Activated T-helper 1 cell treated with anti-CD3 and anti-CD28 coated beads, Interleukin-2, amount 50 U/mL, for 16 hours (primary cell): ENCODE data around the gene MACROH2A2.
A peak's percentile ranks its signal among the peaks of the same experiment; 100 is the strongest.

ENCODE experiments used
- DNase-seq, 2 donors: peaks; one replicate each; pipeline ENCODE4 v3.0.0-alpha.2; 2020; ENCODE audit warnings: low read depth in 1 of 2, low spot score in 1 of 2

The MACROH2A2 gene

GRCh38 chr10:70126700-70127395, 74.2 kb downstream of the MACROH2A2 start:
- DNase-seq: no peak

- DNase-seq: no peak
These were observed 78.4 kb downstream of the MACROH2A2 start for GRCh38 chr10:70130878-70131559.

- DNase-seq: no peak
These were observed 78.9 kb downstream of the MACROH2A2 start for GRCh38 chr10:70131560-70131937.

- peak in 1 of 2 donors; percentile 17 for DNase-seq
These were observed 79.7 kb downstream of the MACROH2A2 start, which contains the start of gene AIFM2 for GRCh38 chr10:70132098-70133029. Gene AIFM2 (minus strand): TSS chr10:70132825. CDS start chr10:70124084, 8,741 bp downstream.

DNA sequence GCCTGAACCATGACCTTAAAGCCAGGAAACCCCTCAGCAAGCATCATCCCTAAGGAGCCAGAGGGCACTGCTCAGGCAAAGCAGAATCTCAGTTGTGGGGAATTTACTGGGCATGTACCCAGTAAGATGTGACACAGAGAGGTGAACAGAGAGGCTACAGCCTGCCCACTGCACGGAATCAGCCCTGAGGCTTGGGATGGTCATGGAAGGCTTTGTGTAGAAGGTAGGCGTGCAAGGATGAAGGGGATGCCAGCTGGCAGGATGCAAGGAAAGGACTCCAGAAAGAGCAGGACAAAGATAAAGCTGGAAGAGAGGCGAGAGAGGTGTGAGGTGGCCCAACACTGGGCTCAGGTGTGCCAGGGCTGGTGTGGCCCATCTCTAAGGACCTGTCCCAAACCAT, 82.4 kb downstream of the MACROH2A2 start:
- no peak for DNase-seq

DNA sequence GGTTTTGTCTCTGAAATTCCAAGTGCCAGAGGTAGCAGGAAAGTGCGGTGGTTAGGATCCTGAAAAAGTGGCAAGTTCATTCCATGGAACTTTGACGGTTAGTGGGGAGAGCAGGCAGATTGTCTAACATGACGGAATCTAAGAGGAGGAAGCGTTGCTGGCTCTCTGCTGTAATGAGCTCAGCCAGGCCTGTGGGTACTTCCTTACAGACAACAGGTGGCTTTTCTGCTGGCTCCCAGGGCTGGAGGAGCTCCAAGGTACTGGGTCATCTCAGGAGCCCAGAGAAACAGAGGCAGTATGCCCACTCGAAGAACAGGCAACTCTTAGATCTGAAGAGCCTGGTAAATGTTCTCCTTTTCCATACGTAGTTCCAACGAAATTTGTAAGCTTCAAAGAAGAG, 83.0 kb downstream of the MACROH2A2 start:
- no peak for DNase-seq

DNA sequence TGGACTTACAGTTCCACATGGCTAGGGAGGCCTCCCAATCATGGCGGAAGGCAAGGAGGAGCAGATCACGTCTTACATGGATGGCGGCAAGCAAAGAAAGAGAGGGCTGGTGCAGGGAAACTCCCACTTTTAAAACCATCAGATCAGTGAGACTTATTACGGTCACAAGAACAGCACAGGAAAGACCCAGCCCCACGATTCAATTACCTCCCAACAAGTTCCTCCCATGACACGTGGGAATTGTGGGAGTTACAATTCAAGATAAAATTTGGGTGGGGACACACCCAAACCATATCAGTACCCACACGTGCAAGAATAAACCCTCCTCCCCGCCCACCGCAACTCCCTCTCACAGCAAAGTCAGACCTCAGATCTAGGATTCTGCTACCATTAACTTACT, 84.5 kb downstream of the MACROH2A2 start:
- no peak for DNase-seq

DNA sequence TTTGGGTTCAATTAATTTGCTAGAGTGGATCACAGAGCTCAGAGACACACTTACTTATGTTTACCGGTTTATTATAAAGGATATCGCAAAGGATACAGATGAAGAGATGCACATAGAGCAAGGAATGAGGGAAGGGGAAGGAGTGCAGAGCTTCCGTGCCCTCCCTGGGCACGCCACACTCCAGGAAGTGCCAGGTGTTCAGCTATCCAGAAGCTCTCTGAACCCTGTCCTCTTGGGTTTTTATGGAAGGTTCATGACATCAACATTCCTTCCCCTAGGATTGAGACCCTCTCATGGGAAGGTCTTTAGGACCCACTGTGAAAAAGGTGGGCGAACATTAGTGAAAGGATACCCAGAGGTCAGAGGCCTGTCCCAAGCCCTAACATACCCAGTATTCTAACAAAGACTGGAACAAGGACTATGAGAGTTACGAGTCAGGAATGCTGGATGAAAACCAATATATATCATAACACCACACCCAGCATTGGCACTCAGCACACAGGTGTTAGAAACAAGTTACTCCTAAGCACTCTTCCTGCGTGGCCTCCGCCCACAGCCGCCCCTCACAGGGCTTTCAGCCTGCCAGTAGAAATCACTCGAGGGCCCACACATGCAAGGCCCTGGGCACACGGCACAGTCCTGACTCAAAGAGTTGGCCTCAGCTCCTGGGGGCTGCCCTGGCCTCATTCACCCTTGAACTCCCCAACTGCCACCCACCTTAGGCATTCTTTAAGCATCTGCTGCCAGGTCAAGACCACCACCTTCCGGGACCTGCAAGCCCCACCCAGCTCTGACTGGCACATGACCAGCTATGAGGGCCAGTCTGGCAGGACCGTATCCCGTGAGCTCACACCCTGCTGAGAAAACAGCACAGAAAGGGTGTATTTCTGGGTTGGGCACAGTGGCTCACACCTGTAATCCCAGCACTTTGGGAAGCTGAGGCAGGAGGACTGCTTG, 85.6 kb downstream of the MACROH2A2 start:
- DNase-seq: no peak

- no peak for DNase-seq
These were observed 86.7 kb downstream of the MACROH2A2 start for GRCh38 chr10:70139151-70139996.

DNA sequence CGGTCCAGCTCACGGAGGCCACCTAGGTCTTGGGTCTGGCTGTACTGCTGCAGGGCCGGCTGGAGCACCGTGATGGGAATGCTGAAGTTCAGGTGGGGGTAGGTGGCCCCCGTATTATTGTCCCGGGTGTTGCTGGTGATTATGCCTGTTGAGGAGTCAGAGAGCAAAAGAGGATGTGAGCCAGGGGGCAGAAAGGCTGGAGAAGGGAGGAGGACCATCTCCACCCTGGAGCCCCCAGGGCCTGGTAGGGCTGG, 87.3 kb downstream of the MACROH2A2 start:
- DNase-seq: no peak

DNA sequence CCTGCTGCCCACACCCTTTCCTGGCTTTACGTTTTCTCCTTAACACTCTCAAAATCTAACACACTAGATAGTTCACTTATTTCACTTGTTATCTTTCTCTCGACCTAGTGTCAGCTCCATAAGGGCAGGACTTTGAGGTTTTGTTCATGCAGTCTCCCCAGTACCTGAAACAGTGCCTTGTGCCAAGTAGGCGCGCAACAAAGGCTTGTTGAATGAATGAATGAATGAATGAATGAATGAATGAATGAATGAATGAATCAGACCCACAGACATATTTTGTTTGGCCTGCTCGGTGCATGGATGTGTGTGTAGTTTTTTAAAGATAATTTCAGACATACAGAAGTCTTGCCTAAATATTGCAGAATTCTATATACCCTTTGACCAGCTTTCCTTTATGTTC, 87.7 kb downstream of the MACROH2A2 start:
- DNase-seq: no peak

GRCh38 chr10:70142555-70142954, 89.9 kb downstream of the MACROH2A2 start:
- no peak for DNase-seq

DNA sequence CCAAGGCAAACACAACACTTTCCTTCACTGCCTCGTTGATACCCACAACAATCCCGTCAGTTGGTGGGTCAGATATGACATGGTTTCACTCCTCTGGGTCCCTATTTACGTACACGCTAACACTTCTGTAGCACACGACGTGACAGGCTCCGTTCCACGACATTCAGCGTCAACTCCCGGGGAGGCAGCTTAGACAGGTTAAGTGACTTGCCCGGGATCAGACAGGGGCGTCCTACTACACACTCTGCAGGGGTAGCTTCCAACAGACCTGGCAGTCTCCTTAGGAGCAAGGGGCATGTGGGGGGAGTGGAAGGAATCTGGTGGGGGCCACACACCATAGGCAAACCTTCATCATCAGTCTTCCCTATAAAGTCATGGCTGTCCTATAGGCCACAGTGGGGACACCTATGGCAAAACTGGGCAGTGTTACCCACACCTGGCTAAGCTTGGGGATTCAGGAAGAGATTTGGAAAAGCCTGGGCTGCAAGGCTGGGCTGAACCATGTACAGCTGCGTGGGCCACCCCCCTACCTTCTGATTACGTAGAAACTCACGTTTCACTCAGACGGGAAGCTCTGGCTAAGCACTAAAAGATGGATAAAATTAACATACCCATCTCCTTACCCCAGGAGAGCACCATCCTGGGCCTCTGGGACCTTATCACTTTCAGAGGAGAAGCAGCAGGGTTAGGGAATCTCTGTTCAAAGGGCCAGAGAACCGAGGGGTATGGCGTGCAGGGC, 91.9 kb downstream of the MACROH2A2 start:
- DNase-seq: no peak

DNA sequence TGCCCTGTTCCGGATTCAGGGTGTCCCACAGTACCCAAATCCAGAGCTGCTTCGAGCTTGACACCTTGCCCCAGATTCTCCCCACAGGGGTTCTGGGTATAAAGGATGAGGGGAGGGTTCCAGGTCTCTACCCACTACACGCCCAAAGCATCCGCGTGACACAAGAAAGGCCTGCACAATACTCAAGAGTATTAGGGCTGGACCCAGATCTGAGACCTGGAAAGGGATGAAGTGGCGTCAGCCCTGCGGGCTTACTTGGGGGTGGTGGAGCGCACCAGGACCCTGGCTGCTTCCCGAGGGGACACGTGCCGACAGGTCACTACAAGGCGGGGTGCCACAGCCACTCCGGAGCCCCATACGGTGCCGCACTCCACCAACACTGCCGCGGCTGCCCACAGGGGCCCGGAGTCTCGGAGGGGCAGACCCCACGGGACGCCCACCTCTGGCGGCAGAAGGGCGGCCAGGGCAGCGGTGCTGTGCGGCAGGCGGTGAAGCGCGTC, 92.6 kb downstream of the MACROH2A2 start:
- no peak for DNase-seq

DNA sequence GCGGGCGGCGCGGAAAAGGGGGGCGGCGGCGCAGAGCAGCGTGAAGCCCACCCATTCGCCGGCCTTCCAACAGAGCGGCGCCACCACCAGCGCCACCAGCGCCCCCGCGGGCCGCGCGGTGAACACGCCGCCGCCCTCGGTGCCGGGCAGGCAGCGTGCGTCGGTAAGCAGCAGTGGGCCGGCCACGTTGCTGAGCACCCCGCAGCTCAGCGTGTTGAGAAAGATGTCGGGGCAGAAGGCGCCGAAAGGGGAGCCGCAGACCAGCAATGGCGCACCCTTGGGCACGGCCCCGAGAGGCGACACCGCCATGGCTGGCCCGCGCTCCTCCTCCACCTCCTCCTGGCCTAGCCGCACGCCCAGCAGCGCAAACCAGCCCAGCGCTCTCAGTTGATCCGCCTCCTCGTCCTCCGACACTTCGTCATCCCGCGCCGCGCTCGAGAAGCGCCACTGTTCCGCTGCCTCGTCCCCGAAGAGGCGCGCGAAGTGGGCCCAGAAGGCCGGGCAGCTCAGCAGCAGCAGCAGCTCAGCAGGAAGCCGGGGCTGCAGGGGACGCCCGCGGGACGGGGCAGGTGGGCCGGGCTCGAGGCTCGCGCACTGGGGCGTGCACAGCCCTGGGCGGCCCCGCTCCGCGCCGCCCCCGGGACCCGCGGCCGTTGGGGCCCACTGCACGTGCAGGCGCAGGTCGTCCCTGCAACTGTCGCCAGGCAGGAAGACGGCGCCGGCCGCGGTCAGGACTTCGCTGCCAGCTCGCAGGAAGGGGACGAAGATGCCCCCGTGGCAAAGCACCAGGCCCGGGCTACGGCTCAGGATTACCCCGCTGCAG, 93.2 kb downstream of the MACROH2A2 start:
- DNase-seq: peak; percentile 34 to 59

DNA sequence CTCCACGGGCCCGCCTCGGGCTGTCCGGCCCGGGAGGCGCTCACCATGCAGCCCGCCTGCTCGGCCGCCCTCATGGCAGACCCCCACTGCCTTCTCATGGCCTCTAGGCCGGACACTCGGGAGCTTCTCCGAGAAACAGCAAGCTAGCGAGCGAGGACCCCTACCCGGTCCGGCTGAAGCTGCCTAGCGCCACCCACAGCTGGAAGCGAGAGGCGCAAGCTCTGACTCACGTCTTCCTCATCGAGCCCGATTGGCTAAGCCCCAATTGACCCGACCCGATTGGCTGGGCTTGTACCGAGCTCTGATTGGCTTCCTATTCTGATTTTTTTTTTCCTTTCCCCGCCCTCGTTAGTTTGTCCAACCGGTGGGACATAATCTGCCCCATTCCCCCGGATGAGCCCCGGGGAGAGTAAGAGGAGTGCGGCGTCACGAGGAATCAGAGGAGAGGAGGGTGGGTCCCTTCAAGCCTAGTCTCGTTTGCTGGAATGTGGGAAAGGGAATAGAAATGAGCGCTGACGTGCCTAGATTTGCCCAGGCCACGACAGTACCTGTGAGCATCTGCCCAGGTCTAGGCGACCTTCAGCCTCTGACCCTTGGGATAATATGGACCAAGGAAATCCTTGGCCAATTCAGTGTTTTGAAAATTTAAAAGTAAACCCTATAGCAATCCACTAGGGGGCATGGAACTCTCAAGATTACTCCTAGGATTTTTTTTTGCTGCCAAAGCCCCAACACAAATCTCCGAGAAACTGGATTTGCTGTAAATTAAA, 94.0 kb downstream of the MACROH2A2 start, which contains the start of gene TYSND1:
Gene TYSND1 (minus strand): TSS at position 212 of the 770 bp plus-strand sequence. CDS start 114 bp downstream, at position 98.
- DNase-seq: peak; percentile 81 to 83

DNA sequence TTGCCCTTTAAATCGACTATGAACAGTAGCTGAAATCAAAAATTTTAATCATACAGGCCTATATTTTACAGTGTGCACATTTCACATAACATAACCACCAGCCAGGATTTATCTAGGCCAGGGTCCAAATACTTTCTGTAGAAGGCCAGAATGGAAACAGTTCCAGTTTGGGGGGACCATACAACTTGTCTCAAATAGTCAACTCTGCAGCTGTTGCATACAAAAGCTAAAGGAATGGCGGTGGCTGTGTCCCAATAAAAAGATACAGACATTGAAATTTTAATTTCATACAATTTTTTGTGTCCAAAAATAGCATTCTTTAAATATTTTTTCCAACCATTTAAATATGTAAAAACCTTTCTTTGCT, 94.6 kb downstream of the MACROH2A2 start:
- no peak for DNase-seq
